SIG-M5 treated with dmso at 0.1 percent for 504 hours (cell line): Measurements from ENCODE around the gene SLC6A3.

Source experiments
- DNase-seq: peaks from one replicate; lab custom pipeline; 2025; ENCODE audit not compliant: unreplicated experiment; lab: John Stamatoyannopoulos, UW

The SLC6A3 gene

DNA sequence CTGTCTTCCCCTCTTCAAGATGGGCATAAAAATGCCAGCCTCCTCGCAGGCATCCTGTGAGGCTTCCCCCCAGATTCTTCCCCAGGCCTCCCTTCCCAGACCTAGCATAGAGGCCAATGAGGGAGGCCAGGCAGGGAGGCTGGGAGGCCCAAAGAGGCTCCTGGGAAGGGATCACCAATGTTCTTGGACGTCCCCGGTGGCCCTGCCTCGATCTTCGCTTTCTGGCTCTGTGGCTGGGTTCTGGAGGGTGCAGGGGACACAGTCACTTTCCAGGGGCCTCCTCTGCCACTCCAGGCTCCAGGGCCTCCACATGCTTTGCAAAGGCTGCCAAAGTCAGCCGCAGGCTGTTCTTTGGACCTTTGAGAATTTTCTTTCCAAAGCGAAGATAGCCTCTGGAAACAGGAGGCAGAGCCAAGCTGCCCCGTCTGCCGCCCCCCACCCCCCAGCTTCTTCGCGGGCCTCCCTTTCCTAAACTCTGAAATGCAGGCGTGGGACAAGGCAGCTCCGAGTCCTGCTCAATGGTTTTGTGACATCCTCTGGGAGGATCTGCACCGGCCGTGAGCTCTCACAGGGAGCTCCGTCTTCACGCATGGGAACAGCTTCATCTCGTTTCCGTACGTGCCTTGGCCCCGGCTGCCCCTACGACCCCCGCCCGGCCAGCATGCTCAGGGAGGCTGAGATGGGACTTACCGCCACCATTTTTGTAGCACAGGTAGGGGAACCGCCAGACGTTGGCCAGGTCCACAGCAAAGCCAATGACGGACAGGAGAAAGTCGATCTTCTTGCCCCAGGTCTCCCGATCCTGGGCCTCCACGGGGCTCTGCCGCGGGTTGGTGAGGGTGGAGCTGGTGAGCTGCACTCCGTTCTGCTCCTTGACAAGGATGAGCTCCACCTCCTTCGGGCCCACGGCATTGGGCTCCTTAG is 2.8 kb downstream of the SLC6A3 start:
- no peak for DNase-seq

DNA sequence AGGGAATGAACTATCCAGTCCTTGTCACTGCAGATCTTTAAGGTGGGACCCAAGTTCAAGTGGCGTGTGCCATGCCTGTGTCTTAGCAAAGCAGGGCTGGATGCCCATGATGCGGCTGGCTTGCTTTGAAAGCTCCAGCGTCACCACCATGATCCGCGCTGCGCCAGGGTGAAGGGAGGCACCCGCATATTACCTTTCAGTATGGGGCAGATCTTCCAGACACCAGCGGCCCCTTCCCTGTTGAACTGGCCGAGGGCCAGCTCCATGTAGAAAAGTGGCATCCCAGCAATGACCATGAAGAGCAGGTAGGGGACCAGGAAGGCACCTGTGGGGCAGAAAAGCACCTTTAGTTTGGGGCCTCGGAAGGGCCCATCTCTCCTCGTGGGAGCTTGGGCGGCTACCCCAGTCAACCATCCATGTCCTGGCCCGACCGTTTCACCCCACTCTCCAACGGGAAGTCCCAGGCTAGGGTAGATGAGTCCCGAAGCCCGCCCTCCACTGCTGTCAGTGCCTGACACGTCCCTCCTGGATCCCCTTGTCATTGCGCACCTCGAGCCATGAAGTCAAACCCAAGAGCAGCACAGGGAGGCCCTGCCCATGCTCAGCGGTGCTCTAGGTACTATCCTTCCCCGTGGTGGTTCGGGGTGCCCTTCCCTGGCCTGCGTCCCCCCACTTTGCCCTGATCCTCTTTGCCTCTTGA is 3.9 kb downstream of the SLC6A3 start:
- no peak for DNase-seq

DNA sequence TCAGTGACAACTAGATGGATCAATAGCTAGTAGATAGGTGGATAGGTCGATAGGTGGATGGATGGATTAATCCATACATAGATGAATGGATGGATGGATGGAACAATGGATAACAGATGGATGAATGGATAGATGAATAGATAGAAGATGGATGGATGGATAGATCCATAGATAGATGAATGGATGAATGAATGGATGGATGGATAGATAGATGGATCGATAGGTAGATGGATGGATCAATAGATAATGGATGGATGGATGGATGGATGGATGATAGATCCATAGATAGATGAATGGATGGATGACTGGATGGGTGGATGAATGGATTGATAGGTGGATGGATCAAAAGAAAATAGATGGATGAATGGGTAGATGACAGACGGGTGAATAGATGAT is 5.1 kb downstream of the SLC6A3 start:
- DNase-seq, result no peak

DNA sequence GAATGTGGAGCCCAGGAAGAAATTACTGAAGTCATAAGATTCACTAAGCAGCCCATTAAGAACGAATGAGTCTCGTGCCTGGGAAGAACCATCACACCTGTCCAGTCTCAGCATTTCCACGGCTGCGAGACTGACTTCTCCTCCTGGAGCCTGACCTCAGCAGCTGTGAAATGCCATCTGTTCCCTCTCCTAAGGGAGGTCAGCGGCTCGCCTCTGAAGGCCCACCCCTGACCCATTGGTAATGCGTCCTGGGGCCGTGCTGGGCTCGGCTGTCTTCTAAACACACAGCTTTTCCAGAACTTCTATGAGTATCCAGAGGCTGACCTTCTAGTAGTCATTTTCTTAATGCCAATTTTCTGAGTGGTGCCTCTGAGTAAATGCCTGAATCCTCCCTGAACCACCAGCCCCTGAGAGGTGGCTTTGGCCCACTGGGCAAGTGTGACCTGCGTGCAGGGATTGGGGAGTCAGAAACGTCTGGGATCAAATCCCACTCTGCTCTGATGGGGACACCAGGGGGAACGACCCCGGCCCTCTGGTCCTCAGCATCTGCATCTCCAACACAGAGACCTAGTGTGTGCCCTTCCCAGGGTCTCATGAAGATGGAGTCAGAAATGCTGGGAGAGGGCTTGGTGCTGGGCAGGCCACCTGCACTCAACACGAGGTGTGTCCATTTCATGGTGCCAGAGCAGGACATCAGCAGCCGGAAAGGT is 5.7 kb downstream of the SLC6A3 start:
- no peak for DNase-seq

DNA sequence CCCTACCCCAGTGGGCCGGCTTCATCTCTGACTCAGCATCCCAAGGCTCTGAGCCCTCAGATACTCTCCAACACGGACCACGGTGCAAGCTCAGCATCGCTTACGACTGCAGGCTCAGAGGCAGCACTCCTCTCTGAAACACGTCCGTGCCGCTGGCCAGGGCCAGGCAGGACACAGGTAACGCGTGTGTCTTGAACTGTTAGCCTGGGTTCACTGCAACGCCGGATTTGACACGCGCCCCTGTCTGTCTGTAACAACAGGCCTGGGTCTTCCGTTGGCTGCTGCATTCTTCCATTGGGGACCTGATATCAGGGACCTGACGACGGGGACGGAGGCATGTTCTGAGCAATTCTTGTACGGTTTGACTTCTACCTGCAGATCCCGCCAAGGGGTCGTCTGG is 6.4 kb downstream of the SLC6A3 start:
- DNase-seq, result no peak

DNA sequence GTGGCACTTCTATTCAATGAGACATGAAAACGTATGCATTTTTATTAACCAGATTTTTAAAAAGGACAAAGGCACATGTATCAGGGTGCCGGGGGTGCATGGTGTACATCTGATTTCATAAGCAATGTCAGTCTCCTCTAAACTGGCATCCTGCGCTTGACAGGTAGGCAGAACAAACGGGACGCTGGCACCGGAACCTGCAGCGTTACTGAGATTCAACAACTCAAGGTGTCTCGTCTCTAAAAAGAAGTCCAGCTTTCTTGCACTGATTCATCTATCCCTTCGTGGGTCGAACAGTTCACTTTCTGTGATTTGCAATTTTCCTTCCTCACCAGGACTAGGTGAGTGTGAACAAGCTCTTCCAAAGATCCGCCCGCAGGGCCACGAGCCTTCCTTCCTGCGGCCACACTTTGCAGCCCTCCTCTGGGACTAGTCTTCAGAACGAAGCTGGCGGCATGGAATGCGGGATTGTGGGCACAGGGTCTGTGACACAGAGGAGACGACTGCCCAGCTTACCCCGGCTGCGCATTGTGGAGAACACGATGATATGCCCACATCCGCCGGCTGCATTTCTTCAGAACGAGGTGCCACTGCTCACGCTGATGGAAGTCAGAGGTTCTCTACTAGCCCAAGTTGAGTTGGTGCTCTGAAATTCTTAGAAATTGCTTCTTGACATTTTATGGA is 7.2 kb downstream of the SLC6A3 start:
- DNase-seq, result no peak

DNA sequence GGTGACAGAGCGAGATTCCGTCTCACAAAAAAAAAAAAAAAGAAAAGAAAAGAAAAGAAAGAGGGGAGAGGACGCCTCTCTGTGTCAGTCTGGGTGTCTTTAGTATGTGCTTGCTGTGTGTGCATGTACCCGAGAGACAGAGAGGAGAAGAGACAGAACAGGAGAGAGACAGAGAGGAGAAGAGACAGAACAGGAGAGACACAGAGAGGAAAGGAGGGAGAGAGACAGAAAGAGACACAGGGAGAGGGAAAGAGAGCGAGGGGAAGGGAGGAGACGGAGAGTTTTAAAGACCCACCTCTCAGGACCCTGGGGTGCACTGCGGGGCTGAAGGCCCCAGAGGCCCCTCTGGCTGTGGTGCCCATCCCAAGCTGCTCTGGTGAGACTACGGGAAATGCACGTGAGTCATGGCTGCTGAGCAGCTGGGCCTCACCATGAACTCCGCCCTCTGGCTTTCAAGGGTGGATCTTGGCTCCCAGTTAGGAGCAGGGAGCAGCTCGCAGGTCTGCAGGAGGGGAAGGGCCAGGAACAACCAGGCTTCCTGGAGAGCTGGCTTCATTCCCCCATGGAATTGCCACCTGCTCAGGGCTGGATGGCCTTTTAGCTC is 7.9 kb downstream of the SLC6A3 start:
- DNase-seq, result no peak

DNA sequence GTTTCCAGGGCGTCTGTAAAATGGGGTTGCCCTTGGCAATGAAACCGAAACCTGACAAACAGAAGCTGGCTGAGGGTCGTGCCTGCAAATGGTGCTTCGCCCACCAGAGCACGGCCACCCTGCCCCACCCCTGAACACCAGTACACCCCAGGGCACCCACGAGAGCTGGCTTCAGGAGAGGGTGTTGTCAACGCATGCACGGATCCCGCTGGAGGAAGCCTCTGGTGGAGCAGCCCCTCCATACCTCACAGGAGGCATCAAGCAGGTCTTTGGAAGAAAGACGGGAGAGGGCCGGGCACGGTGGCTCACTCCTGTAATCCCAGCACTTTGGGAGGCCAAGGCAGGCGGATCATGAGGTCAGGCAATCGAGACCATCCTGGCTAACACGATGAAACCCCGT is 8.6 kb downstream of the SLC6A3 start:
- no peak for DNase-seq

DNA sequence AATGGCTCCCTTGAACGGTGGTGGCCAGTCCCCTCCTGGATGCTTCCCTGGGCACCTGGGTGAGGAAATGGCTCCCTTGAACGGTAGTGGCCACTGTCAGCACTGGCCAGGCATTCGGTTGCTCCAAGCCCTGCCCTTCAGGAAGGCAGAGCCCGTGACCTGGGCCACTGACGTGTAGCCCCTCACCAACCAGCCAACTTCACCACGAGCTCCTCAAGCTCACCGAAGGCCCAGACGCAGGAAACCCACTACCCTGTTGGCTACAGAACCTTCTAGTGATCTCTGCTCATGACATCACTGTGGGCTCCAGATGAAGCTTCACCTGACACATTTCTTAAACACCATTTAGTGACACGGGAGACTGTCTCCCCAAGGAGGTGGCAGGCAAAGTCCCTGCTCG is 9.2 kb downstream of the SLC6A3 start:
- no peak for DNase-seq

DNA sequence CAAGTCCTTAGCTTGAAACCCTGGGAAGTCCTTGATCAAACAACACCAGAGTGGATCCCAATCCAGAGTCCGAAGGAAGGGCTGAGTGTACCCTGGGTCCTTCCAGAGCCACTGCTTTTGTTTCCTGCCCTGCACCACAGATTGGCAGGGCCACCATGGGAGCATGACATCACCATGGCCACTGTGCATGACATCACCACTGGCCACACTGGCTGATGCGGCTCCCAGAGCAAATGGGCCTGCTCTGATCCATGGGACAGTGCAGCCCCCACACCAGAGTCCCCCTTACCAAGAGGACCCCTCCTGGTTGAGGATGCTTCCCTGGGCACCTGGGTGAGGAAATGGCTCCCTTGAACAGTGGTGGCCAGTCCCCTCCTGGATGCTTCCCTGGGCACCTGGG is 9.9 kb downstream of the SLC6A3 start:
- no peak for DNase-seq

DNA sequence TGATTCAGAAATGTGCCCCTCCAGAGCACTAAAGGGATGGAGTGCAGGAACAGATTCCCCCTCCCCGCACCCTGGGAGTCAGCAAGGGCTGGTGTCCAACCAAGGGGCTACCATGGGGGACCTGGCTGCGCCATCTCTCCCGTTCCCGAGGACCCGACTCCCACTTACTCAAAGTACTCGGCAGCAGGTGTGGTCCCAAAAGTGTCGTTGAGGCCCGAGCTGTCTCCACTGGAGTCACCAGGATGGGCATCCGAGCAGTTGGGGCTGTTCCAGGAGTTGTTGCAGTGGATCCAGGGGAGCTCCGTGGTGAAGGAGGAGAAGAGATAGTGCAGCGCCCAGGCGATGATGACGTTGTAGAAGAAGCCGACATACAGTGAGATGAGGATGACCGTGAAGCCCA is 12.9 kb downstream of the SLC6A3 start:
- DNase-seq, result no peak

DNA sequence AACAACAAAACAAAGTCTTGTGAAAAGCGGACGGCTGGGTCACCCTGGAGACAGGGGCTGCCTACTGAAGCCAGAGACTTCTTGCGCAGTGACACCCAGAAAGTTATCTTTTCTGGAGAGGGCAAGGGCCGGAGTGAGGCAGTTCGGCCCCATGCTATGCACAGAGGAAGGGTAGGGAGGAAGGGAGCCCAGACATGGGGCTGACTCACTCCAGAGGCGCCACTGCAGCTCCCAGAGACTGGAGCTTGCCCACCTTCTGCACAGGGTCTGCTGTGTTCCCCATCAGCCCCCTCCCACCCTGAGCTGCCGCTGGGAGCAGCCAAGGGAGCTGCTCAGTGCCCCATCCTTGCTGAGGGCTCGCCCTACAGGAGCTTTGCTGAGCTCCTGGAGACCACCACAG is 13.3 kb downstream of the SLC6A3 start:
- DNase-seq, result no peak

DNA sequence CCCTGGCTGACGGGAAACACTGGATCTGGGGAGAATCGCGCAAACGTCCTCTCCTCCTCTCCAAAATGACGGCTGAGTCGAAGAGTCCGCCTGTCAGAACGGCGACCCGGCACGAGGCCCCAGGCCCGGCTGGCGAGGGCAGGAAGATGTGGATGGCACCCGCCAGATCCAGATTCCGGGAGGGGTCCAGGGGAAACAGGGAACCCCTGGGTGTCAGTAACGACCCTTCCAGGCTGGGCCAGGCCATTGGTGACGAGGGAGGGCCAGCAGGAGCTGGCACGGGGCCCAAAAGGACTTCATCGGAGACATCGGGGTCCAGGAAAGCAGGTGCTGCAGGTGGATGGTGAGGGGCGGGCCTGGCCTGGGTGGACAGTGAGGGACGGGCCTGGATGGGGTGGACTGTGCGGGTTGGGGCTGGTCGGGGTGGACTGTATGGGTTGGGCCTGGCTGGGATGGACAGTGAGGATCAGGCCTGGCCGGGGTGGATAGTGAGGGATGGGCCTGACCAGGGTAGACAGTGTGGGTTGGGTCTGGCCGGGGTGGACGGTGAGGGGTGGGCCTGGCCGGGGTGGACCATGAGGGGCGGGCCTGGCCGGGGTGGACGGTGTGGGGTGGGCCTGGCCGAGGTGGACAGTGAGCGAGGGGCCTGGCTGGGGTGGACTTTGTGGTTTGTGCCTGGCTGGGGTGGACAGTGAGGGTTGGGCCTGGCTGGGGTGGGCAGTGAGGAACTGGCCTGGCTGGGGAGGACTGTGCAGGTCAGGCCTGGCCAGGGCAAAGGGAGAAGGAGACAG is 14.0 kb downstream of the SLC6A3 start:
- DNase-seq, result no peak

DNA sequence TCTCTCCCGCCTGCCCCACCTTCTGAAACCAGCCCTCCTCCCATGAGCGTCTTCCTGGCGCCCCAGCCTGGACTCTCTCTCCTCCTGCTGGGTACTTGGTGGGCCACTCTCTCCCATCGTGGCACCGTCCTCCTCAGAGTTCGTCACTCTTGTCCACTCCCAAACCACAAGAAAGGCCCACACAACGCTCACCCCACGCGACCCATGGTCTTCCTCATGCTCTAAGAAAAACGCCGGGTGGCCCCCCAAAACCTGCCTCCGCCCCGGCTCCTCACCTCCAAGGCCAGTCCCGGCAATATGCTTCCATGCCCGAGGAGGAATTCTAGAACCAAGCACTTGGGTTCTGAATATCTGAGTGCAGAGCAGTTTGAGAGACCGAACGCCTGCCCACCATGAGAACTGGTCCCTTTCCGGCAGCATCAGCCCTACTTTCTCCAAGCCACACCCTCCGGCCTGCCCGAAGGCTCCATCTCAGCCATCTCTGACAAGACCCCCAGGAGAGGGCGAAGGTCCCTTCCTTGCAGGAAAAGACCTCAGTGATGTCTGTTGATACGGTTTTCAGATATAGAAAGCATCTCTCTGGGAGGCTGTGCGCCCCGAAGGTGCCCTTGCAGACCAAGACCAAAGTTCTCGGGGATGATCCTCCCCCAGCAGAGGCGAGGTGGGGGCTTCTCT is 15.0 kb downstream of the SLC6A3 start:
- no peak for DNase-seq

DNA sequence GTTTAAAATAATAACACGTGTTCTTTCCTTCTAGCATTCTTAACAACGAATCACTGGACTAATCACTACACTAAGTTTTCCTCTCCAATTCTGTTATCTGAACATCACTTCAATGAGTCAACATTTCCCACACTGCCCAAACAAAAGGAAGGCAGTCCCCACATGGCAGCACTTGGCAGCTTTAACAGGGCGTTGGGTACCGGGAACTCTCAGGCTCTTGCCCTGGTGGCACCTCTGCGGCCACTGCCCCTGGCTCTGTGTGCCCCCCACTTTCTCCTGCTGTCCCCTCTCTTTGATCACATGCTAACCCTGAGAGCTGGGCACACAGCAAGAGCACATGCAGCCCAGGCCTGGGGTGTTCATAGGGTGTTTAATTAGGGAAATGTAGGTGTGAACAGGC is 15.7 kb downstream of the SLC6A3 start:
- peak; percentile 16 for DNase-seq

DNA sequence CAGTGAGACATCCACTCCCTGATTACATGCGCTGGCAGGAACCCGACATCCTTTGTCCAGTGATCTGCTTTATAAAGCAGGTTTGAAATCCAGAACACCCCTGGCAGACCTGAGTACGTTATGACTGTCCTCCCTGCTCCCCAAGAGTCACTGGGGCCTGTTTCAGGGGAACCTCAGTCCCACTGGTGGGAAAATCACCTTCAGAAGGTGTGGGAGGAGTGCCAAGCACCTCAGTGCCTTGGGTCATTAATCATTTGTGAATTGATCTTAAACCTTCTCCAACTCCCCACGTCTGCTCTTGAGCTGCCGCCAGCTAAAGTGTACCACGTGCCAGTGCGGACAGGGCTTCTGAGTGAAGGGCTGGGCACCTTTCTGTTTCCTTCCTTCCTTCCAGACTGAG is 16.2 kb downstream of the SLC6A3 start:
- DNase-seq, result no peak

DNA sequence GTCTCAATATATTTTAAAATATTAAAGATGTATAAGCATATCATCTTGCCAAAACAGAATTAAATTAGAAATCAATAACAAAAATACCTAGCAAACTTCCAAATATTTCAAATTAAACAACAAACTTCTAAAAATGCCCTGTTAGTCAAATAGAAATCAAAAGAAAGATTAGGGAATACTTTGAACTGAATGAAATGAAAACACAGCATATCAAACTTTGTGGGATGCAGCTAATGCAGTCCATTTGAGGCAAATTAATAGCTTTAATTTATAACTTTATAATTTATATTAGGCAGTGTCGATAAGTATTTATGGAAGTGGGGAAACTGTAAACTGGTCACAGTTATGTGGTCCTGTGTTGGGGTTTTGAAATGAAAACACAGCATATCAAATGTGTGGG is 17.1 kb downstream of the SLC6A3 start:
- DNase-seq, result no peak

DNA sequence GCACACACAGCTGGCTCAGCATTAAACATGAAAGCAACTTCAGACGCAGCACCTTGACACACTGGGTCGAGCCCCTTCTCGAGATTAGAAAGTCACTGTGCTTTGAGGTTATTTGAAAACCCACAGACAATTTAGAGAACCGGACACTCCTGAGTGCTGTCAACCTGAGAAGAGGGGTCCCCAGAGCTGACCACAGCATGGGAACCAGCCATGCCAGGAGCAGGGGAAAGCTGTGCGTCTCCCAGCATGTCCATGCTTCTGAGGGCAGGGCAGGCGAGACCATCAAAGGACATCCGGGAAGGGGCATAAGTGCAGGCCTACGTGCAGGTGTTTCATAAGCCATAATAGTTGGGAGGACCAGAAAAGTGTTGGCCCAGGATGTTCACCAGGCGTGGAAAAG is 20.5 kb downstream of the SLC6A3 start:
- DNase-seq, result no peak

DNA sequence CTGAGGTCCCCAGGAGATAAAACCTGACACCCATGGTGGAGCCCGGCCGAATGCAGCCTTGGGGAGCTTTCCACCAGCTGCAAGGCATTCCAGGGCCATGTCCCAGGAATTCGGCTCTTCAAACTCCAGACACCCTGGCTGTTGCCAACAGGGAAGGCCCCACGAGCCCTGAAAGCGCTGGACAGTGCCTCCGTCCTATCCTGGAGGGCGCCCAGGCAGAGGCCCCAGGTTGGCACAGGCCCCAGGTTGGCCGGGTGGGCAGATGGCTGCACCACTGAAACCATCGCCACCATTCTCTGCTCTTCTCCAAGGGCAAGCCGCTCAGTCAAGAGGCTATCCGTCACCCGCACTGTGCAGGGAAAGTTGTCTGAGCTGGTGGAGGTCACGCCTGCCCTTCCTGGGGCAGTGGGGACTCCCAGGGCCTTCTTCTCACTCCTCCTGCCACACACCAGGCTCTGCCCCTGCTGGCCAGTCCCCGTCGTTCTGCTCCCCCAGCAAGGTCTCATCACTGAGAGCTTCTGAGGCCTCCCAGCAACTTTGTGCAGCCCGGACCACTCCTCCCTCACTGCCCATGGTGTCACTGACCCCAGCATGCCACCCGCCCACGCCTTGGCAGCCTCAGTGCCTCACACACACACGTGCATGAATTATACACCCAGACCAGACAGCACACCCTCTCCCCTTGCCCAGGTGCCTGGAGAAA is 21.2 kb downstream of the SLC6A3 start:
- no peak for DNase-seq
